Esophagus squamous epithelium (tissue), 5 donors: Measurements from ENCODE around the gene DRAM2. TPM values are rescaled to one million over a fixed set of nuclear protein-coding genes. Genes with fewer than 3 reads are reported as not detected.

Source experiments
- DNase-seq: peaks from one replicate; lab custom pipeline; 2025; lab: John Stamatoyannopoulos, UW
- H3K27ac ChIP-seq, 4 donors: fragments of 200-600 bp; sonication (generic); one replicate each; pipeline ENCODE4 v1.5.1; 2016 to 2019; ENCODE audit warnings: mild to moderate bottlenecking in 1 of 4
- H3K27me3 ChIP-seq, 4 donors: fragments of 200-600 bp; sonication (generic); 1 replicate in 3 of 4; 2 replicates in 1 of 4; pipeline versions ENCODE4 v1.5.1 to v1.6.0; 2017 to 2021; ENCODE audit warnings: antibody characterized with exemption in 1 of 4
- H3K36me3 ChIP-seq, 3 donors: fragments of 200-600 bp; sonication (generic); one replicate each; pipeline ENCODE4 v1.5.1; 2016 to 2019
- H3K4me1 ChIP-seq, 3 donors: fragments of 200-600 bp; sonication (generic); one replicate each; pipeline ENCODE4 v1.5.1; 2017 to 2019
- H3K4me3 ChIP-seq, 4 donors: fragments of 200-600 bp; sonication (generic); 1 replicate in 3 of 4; 2 replicates in 1 of 4; pipeline ENCODE4 v1.5.1; 2016 to 2019; ENCODE audit warnings: mild to moderate bottlenecking in 2 of 4, moderate library complexity in 1 of 4
- H3K9me3 ChIP-seq, 3 donors: fragments of 200-600 bp; sonication (generic); one replicate each; pipeline ENCODE4 v1.5.1; 2016 to 2019
- CTCF ChIP-seq, 6 experiments: fragments of 450-650 bp in 4 of 6; fragments of 200-600 bp in 2 of 6; sonication (generic) in 2 of 6; IDR thresholded peaks; one replicate each; pipeline ENCODE4 v1.5.1; 2016 to 2019; ENCODE audit warnings: antibody characterized with exemption in 6 of 6, mild to moderate bottlenecking in 4 of 6, moderate library complexity in 4 of 6
- POLR2A ChIP-seq, 4 donors: fragments of 450-650 bp; IDR thresholded peaks; one replicate each; pipeline ENCODE4 v1.6.1; 2017; ENCODE audit warnings: antibody characterized with exemption in 4 of 4, mild to moderate bottlenecking in 4 of 4, moderate library complexity in 3 of 4
- whole genome bisulfite sequencing, 2 donors: methylation state at CpG; one replicate each; pipeline ENCODE4 v1.1.5; 2018; 5-methylcytosine and 5-hydroxymethylcytosine counted together
- intact Hi-C: fragments of 100-400 bp; cut with DNase I; formaldehyde crosslinking; loops from one replicate; pipeline ENCODE4 v1.15.0; 2022
- total RNA-seq, 4 donors: library from RNA; depleted of rRNA; stranded (reverse); fragments of >200 nt; gene quantifications; one replicate each; pipeline ENCODE4 v1.1.0, GENCODE V29; 2016
- donor health status: DM: yes; HTN: yes; CAD: no.

The DRAM2 gene
- total RNA-seq, 4 donors from 2014 or later, result 15.4 to 53.6 (median 26.9) TPM

DNA sequence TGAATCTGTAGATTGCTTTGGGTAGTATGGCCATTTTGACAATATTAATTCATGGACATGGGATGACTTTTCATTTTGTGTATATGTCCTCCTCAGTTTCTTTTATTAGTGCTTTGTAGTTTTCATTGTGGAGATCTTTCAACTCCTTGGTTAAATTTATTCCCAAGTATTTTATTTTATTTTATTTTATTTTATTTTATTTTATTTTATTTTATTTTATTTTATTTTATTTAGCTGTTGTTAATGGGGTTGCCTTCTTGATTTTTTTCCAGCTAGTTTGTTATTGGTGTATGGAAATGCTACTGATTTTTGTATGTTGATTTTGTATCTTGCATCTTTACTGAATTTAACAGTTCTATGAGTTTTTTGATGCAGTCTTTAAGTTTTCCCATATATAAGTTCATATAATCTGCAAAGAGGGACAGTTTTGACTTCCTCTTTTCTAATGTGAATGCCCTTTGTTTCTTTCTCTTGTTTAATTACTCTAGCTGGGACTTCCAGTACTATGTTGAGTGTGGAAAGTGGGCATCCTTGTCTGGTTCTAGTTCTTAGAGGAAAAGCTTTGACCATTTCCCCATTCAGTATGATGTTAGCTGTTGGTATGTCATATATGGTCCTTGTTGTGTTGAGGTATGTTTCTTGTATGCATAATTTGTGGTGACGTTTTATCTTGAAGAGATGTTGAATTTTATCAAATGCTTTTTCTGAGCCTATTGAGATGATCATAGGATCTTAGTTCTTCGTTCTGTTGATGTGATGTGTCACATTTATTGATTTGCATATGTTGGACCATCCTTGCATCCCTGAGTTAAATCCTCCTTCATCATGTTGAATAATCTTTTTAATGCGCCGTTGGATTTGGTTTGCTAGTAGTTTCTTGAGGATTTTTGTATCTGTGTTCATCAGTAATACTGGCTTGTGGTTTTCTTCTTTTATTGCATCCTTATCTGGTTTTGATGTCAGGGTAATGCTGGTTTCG is 14.4 kb upstream of the DRAM2 start:
- peaks cover 0 to 97% (median 4%) of the 10 kb centered on the region in 3 donors for H3K36me3 ChIP-seq
- H3K4me1 ChIP-seq, result no peaks in the 10 kb centered on the region
- H3K4me3 ChIP-seq, result no peak overlapping the region
- no peaks in the 10 kb centered on the region for H3K9me3 ChIP-seq
- DNase-seq, result no peak
- intact Hi-C loops, result no loop called here
- 95 to 97% methylated on average over 5 of the region's 5 CpGs for WGBS, 2 donors
- TF ChIP-seq POLR2A (IDR thresholded peaks at IDR 0.05), result no peak
- no peak for TF ChIP-seq CTCF (IDR thresholded peaks at IDR 0.05)
- H3K27me3 ChIP-seq, result no peaks in the 10 kb centered on the region
- H3K27ac ChIP-seq, result no peak overlapping the region

DNA sequence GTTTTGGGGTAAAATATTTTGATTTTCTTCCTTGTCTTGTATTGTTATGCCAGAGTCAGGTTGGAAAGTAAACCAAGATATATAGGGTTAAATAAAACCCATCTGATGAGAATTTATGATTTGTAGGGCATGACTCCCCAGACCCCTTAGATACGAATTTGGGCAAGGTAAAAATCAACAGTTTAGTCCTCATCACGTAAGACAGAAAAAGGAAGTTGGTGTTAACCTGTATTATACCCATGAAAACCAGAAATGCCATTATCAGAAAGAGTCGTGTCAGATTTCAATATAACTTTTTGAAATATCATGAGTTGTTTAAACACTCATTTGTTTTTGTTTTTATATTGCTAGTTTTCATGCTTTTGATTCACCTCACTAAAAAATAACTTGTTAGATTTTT is 11.9 kb upstream of the DRAM2 start:
- Histone ChIP-seq H3K27me3 (no peaks in the 10 kb centered on the region), H3K4me1 (peaks cover 0 to 9% (median 0%) of the 10 kb centered on the region in 3 donors), H3K27ac (no peak overlapping the region), H3K9me3 (no peaks in the 10 kb centered on the region), H3K36me3 (peaks cover 0 to 95% (median 5%) of the 10 kb centered on the region in 3 donors), H3K4me3 (no peak overlapping the region)
- WGBS, 2 donors, result 57 to 59% methylated on average over 3 of the region's 3 CpGs
- no peak for DNase-seq
- intact Hi-C loops, result no loop called here
- TF ChIP-seq CTCF (IDR thresholded peaks at IDR 0.05) (no peak), POLR2A (IDR thresholded peaks at IDR 0.05) (no peak)

DNA sequence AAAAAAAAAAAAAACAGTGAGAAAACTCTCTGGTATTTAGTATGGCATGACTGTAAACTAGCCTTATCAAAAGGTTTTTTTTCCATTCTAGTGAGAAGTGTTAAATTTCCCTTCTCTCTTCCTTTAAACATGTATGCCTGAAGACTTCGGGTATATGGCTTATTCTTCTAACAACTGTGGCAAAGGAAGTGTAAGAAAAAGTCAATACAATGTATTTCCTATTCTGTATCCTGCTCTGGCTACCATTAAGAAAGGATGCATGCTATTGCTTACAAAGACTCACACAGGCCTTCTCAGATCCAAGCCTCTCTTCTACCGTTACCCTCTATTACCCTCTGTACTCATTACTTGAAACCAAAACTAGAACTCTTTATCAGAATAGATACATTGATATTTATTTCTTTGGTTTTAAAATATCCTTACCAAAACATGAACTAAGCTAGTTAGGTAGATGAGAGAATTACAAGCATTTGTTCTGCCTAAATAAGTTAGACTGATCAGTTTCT is 8.5 kb upstream of the DRAM2 start:
- Histone ChIP-seq H3K27ac (no peak overlapping the region), H3K4me1 (peaks cover 0 to 18% (median 0%) of the 10 kb centered on the region in 3 donors), H3K9me3 (no peaks in the 10 kb centered on the region), H3K4me3 (no peak overlapping the region), H3K36me3 (peaks cover 0 to 61% (median 5%) of the 10 kb centered on the region in 3 donors), H3K27me3 (no peaks in the 10 kb centered on the region)
- no peak for DNase-seq
- intact Hi-C loops, result loop anchor here (10.0 kb wide), 1 partner anchor 46 kb away; no protein-coding TSS in a partner anchor
- WGBS, 2 donors, result 67 to 76% methylated on average over 2 of the region's 2 CpGs
- TF ChIP-seq POLR2A (IDR thresholded peaks at IDR 0.05), result no peak
- no peak for TF ChIP-seq CTCF (IDR thresholded peaks at IDR 0.05)

DNA sequence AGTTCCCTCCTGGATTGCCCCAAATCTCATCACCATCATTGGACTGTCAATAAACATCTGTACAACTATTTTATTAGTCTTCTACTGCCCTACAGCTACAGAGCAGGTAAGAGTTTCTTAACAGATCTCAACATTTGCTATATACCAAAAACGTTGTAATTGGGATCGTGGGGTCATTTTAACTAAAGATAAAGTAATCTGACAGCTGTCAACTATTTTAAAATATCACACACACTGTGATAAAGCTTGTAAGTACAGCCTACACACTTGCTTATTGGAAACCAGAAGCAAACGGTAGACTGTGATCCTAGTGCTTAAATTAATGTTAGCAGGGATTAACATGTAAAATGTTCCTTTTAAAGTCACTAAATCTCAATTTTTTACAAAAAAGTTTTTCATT is 8.1 kb upstream of the DRAM2 start:
- H3K4me1 ChIP-seq, result peaks cover 0 to 23% (median under 1%) of the 10 kb centered on the region in 3 donors
- 76 to 77% methylated on average over 3 of the region's 3 CpGs for WGBS, 2 donors

More for the DNA sequence above, 8.1 kb upstream of the DRAM2 start:
- H3K27me3 ChIP-seq, result no peaks in the 10 kb centered on the region
- TF ChIP-seq CTCF (IDR thresholded peaks at IDR 0.05) (no peak), POLR2A (IDR thresholded peaks at IDR 0.05) (no peak)
- H3K9me3 ChIP-seq, result no peaks in the 10 kb centered on the region
- no peak overlapping the region for H3K27ac ChIP-seq
- peaks cover 0 to 56% (median 5%) of the 10 kb centered on the region in 3 donors for H3K36me3 ChIP-seq
- no peak overlapping the region for H3K4me3 ChIP-seq
- intact Hi-C loops, result loop anchor here (10.0 kb wide), 1 partner anchor 47 kb away; no protein-coding TSS in a partner anchor
- no peak for DNase-seq
